HL-60/S4 treated with retinoic acid at 250 ng/mL for 4 days and 3 days (cell line): ENCODE data around the gene STARD10.

Source experiments
- in situ Hi-C: fragments of 300-500 bp; cut with MboI; formaldehyde crosslinking; loops from 2 replicates; pipeline ENCODE4 v1.7.0; 2022; ENCODE audit warnings: low sequenced_read_pairs

STARD10 gene

DNA sequence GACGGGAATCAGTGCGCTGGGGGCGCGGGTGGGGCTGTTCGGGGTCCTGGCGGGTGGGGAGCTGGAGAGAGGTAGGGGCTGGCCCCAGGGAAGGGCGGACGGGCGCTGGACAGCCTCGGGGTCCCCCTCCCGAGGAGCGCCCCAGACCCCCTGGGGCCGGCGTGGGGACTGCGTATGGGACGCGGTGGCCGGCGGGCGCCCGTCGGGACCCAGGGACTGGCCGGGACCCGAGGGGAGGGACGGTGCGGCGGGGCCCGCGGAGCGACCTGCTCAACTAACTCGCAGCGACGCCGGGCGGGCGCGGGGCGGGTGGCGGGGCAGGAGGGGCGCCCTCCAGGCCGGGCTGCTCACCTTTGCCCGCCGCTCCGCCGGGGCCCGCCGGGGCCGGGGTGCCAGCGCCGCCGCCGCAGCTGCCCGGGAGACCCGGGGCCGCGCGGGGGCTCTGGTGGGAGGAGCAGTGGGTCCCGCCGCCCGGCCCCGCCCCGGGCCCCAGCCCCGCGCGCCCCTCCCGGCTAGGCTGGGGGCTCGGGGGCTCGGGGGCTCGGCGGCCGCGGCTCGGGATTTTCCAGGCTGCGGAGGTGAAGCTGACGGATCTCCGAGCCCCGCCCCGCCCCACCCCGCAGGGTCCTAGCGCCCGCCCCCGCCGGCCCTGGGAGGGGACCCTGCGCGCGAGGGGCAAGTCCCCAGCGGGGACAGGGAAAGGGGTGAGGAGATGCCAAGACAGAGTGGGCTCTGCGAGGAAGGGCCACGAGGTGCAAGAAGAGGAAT is 12.3 kb downstream of the STARD10 start:
- in situ Hi-C loops: no loop called here

DNA sequence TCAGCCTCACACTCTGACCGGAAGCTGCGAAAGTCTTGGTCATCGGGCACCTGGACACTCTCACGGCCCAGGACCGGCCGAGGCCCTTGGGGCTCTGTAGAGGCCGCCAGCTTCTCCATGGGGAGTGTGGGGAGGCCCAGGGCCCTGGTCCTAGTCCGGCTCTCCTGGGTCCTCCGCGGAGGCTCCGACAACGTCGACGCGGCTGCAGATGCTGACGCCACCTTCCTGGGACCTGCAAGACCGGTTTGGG is 12.9 kb downstream of the STARD10 start:
- in situ Hi-C loops: no loop called here

DNA sequence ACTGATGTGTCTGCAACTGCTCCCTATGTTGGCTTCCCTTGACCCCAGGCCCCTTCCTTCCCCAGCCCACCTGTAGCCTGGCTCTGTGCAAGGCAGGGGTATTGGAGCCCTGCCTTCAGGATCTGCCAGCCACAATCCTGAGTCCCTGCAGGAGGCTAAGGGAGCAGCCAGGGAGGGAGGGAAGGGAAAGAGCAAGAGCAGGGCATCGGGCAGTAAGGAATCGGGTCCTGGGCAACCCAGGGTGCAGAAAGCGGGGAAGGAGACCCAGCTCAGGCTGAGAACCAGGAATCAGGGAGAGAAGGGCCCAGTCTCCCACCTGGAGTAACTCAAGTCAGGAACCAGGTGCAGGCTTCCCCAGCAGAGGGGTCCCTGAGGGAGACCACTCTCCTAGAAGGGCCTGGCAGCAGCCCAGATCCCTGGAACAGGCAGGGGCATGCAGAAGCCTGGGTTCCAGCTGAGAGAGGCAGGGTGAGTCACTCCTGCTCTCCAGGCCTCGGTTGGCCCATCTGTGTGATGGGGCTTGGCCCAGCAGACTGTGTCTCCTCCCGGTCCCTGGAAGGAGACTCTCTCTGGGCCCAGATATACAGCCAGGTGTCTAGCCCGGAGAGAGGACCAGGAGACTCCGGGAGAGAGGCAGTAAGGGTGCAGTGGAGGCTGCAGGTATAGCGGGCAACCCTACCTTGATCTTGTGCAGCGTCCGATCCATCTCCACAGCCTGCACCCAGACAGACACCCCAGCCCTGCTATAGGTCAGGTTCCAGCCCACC is 13.4 kb downstream of the STARD10 start:
- in situ Hi-C loops: no loop called here

DNA sequence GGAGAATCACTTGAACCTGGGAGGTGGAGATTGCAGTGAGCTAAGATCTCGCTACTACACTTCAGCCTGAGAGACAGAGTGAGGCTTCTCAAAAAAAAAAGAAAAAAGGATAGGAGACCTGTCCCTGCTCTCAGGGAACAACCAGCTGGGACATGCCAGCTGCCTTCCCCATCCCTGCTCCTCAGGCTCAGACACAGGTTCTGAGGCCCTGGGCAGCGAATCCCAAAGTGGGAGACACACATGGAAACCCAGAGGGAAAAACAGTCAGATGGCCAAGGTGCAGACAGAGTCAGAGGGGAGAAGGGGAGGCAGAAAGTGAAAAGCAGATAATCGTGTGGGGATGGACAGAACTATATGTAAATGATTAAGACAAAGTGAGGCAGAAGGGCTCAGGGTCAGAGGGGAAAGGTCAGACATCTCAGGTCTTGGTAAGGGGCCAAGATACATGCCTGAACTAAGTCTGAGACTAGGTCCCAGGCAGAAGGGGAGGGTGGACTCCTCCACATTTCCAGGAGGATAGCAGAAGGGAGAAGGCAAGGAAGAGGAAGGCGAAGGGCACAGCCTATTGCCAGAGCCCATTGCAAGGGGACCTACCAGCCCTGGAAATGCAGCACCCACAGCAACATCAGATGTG is 14.2 kb downstream of the STARD10 start:
- in situ Hi-C loops: no loop called here

DNA sequence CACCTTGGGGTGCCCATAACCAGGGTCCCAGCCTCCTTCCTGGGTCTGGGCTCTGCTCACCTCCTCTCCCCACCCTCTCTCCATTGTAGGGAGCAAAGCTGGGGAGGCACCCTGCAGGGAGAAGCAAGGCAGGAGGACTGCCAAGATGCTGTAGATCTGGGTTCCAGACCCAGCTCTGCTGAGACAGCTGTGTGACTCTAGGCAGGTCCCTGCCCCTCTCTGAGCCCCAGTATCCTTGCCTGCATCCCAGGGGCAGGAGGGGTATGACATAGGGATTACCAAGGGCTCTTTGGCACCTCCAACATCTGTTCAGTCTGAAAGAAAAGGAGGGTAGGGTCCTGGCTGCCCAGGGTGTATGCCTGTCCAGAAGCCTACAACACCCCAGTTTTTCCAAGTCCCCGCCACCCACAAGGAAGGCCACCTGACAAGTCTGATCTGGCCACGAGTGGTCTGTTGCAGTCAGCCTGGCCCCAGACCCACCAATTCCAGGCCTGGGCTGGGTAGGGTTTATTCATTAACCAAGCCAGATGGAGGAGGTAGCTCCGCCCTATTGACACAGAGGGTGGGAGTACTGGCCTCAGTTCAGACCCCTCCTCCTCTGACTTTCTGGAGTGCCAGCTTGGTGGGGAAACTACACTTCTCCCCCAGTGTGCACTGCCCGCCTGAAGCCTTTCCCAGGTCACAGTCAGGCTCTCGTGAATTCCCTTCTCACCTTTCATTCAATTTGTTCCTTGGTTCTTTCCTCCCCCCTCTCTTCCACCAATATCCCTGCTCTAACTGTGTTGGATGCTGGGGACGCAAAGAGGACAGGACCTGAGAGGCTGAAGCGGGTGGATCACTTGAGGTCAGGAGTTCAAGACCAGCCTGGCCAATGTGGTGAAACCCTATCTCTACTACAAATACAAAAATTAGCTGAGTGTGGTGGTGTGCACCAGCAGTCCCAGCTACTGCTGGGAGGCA is 15.0 kb downstream of the STARD10 start:
- in situ Hi-C loops: no loop called here

DNA sequence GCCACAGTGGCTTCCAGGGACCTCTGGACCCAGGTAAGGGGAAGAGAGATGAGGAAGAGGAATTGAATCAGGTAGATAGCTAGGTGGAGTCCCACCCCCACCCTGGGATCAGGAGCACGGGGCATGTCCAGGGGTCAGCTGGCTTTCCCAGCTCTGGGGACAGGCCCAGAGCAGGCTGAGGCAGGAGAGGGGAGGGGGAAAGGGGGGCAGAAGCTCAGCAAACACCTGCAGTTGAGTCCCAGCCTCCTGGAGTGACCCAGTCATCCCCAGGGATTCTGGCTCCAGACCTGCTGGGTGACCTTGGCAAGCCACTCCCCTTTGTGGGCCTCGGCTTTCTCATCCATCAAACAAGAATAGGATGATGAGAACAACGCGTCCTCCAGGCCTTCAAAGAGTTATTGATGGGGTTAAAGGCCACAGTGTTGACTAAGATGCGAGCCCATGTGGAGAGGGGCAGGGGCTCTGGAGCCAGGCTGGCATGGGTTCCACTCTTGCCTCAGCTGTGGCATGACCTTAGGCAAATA is 16.0 kb downstream of the STARD10 start:
- in situ Hi-C loops: no loop called here

GRCh38 chr11:72776844-72777754 is 16.7 kb downstream of the STARD10 start:
- in situ Hi-C loops: no loop called here

DNA sequence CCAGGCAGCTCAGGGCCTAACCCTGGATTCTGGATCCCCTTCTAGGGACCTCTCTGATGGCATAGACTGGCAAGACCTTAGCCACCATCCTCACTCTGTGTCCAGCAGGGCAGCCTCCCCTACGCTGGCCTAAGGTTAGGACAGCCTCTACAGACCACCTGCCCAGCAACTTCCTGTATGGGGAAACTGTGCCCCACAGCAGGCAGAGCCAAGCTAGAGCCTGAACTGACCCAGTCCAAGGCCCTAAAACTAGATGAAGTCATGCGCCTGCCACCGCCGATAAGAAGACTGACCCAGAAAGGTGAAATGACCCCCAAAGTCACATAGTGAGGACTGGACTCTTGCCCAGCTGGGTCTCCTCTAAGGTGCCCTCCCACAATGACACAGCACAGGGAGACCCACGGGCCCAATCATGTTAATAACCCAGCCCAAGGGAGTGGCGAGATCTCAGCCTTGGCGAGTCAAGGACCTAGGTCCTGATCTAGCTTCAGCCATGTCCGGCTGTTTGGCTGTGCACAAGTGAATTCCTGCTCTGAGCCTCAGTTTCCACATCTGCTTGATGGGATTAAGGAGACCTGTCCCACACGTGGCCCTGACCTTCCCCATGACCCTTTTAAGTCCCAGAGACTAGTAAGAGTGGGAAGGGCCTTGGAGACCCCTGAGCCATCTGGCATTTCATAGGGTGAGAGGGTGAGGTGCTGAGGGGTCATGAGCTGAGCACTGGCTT is 17.6 kb downstream of the STARD10 start:
- in situ Hi-C loops: no loop called here

DNA sequence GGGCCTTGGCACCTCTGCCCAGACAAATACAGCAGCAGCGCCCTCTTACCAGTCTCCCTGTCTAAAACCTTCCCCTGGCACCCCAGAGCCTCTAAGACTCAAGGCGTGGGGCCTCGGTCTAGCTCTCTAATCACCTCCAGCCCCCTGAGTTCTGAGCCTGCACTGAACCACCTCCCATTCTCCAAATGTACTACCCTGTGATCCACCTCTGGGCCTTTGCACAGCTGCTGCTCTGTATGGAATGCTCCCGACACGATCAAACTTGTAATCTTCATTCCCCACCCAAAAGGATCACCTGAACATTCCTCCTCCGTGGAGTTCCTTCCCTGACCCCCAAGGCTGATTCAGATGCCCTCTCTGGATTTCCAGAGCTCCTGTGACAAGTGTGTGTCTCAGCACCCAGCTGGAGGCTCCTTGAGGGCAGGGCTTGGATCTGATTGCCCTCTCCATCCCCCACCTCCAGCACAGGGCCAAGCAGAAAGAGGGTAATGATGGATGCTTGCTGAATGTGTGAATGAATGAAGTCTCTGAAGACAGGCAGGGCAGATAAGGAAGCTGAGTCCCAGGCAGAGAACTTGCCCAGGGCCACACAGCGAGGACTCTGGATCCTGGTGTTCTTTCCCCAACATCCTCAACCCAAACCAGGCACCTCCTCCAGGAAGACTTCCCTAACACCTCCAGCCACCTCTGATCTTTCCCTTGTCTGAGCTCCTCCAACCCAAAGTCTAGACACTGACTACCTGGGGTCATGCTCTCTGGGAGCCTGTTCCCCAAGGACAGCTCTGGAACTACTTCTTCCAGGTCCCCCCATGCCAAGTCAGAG is 18.3 kb downstream of the STARD10 start:
- in situ Hi-C loops: no loop called here

GRCh38 chr11:72774499-72774898 is 19.3 kb downstream of the STARD10 start:
- in situ Hi-C loops: no loop called here

DNA sequence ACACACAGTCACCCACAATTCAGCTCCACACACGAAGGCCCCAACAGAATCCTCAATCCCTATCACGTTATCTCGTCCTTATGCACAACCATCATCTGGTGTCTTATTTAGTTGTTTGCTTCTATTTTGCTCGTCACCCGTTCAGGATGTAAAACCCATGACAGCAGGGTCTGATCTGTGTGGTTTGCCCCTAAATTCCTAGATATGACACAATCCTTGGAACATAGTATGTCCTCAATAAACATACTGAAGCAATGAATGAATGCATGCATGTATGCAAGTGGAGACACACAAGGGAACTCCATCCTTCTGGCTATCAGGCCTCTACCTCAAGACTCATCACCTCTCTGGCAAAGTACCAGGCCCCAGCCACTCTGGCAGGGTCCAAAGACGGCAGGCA is 20.2 kb downstream of the STARD10 start:
- in situ Hi-C loops: no loop called here

- in situ Hi-C loops: no loop called here
Measured at GRCh38 chr11:72773291-72773690, 20.6 kb downstream of the STARD10 start.

DNA sequence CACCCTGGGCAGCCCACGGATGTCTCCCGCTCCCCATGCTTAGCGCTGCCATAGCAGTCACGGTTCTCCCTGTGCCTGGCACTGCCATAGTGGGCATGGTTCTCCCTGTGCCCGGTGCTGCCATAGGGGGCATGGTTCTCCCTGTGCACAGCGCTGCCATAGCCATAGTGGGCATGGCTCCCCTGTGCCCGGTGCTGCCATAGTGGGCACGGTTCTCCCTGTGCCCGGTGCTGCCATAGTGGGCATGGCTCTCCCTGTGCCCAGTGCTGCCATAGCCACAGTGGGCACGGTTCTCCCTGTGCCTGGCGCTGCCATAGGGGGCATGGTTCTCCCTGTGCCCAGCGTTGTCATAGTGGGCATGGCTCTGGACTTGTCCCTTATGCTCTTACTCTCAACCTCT is 21.8 kb downstream of the STARD10 start:
- in situ Hi-C loops: no loop called here

DNA sequence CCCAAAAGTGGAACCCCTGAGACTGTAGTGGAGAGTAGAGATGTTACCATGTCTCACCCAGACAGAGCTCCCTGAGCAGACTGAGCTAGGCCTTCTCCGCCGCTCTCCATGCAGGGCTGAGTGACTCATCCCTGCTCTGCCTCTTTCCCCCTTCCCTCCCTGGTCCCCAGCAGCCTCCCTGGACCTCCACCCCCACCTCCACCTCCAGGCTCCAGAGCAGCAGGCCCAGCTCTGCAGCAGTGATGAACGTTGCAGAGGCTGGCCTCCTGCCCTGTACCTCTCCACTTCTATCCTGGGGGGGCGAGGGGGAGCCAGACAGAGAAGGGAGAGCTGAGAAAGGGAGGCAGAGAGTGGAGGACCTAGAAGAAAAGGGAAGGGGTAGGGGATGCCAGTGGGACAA is 22.3 kb downstream of the STARD10 start:
- in situ Hi-C loops: no loop called here

DNA sequence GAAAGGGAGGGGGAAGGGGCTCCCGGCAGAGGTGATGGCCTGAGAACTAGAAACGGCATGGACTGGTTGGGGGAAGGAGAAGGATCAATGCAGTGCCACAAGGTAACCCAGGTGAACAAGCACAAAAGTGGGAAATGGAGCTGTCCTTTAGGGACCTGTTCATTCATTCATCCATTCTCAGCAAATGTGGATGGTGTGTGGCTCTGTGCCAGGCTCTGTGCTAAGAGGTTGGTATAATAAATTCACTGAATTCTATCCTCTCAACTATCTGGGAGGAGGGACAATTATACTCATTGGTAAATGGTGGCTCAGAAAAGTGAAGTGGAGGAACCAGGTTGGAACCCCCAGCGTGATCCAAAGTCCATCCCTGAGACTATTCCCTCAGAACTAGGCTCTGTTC is 23.0 kb downstream of the STARD10 start:
- in situ Hi-C loops: no loop called here

DNA sequence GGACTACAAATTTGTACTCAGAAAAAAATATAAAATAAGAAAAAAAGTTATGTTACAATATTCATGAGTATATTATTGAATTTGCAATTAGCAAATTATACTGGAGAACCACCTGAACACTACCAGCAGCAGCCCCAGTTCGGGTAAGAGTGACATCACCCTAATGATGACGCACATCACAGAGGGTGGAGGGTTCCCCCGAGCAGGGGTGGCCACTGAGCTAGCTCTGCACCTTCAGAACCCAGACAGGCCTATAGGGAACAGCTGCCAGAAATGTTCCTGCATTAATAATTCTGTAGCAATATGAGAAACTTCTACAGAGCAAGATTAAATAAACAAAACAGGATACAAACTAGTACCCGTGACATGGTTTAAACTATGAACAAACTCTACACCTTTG is 24.2 kb downstream of the STARD10 start:
- in situ Hi-C loops: no loop called here

- in situ Hi-C loops: no loop called here
Measured at GRCh38 chr11:72768581-72768980, 25.3 kb downstream of the STARD10 start.
